Coronary artery (tissue), 2 donors: ENCODE results near the gene NTRK3.

Experiments used
- DNase-seq: peaks from one replicate; pipeline ENCODE4 v3.0.0-alpha.2; 2017; ENCODE audit warnings: low spot score
- H3K27ac ChIP-seq, 2 donors: fragments of 200-600 bp; sonication (generic); one replicate each; pipeline ENCODE4 v1.5.1; 2016 to 2019
- H3K4me3 ChIP-seq: fragments of 200-600 bp; sonication (generic); 2 replicates; pipeline ENCODE4 v1.5.1; 2016; ENCODE audit warnings: mild to moderate bottlenecking, moderate library complexity
- TF ChIP-seq, protein P1 (sequence below): fragments of 200-600 bp; sonication (generic); IDR thresholded peaks from one replicate; pipeline ENCODE4 v1.5.1; 2019; ENCODE audit warnings: antibody characterized with exemption

The NTRK3 gene

DNA sequence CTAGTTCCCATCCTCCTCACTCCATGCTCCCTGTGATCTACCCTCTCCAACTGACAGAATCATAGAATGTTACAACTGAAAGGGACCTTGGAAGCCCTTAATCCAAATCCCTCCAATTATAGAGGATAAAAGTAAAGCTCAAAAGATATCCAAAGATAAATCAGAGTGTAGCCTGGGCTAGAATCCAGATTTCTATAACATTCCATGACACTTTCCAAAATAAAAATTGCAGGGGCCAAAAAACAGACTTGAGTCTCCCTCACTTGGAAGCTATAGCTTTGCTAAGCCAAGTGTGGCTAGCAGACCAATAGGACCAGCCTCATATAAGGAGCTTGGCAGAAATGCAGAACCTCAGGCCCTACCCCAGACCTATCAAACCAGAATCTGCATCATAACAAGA is 148.1 kb downstream of the NTRK3 start:
- Histone ChIP-seq H3K27ac (no peak overlapping the region), H3K4me3 (no peak overlapping the region)
- DNase-seq = no peak
- TF ChIP-seq, protein P1, sequence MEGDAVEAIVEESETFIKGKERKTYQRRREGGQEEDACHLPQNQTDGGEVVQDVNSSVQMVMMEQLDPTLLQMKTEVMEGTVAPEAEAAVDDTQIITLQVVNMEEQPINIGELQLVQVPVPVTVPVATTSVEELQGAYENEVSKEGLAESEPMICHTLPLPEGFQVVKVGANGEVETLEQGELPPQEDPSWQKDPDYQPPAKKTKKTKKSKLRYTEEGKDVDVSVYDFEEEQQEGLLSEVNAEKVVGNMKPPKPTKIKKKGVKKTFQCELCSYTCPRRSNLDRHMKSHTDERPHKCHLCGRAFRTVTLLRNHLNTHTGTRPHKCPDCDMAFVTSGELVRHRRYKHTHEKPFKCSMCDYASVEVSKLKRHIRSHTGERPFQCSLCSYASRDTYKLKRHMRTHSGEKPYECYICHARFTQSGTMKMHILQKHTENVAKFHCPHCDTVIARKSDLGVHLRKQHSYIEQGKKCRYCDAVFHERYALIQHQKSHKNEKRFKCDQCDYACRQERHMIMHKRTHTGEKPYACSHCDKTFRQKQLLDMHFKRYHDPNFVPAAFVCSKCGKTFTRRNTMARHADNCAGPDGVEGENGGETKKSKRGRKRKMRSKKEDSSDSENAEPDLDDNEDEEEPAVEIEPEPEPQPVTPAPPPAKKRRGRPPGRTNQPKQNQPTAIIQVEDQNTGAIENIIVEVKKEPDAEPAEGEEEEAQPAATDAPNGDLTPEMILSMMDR = no peak

DNA sequence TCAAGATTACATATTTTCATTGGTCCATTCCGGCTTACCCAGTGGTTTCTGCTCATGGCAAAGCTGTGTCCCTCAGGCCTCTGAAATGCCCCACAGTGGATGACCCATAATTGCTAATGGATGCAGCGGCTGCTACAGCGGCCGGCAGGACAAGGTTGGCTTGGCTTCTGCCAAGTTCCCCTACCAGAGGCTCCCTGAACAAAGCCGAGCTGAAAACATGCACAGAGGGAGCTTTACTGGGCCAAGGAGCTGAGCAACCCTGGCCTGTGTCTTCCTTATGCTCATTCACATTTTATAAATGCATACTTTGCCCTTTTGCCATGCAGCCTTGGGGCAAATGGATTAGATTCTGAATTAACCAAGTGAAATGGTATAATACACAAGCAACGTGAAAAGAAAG is 150.5 kb downstream of the NTRK3 start:
- DNase-seq = no peak

DNA sequence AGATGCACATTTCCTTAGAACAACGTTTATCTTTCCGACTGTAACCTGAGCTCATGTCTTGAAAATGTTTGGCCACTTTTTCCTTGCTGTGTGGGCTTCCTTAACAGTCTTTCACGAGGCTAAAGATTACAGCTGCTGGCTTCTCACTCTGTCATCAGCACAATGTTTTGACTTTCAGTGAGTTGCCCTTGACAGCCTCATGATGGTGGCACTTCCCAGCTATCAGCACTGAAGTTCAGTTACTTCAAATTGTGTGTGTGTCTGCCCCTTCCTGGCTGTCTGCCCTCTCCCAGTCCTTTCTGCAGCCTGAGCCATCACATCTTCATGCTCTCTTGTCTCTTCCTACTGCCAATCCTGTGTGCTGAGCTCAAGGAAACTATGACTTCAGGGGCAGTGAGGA is 152.2 kb downstream of the NTRK3 start:
- no peak overlapping the region for H3K27ac ChIP-seq
- no peak for DNase-seq

More for the DNA sequence above, 150.5 kb downstream of the NTRK3 start:
- Histone ChIP-seq H3K27ac (no peak overlapping the region), H3K4me3 (no peak overlapping the region)
- TF ChIP-seq, protein P1 = no peak

DNA sequence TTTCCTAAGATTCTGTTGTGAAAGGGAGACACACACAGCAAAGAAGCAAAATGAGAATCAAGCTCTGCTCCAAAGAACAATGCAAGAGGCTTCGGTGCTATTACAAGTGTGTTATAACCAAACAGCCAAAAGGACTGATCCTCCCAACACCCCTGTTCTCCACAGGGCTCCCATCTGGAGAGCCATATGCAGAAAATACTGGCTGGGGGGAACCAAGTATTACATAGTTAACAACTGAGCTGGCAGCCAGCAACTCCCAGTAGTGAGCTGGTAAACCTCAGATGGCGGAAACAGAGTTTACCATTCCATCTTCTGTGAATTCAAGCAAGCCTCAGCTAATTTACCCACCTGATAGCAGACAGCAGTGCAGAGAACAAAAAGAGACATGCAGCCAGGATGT is 156.4 kb downstream of the NTRK3 start:
- no peak for DNase-seq
- H3K27ac ChIP-seq = no peak overlapping the region
- TF ChIP-seq, protein P1 = no peak
- H3K4me3 ChIP-seq = no peak overlapping the region

More for the DNA sequence above, 152.2 kb downstream of the NTRK3 start:
- TF ChIP-seq, protein P1 = no peak
- no peak overlapping the region for H3K4me3 ChIP-seq

DNA sequence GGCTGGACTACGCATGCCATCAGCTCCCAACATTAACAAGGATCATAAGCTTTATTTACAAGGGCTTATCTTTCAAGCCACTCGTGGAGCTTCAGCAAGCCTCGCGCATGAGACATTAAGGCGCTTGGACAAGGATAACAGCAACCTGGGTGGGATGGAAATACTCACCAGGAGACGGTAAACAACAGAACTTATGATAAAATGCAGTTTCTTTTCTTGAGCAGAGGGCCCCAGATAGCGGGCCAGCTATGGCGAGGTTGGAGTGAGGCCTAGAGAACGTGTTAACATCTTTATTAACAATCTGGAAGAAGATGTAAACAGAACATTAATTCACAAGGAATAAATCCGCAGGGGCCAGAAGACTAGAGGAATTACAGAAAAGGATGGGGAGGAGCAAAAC is 158.2 kb downstream of the NTRK3 start:
- TF ChIP-seq, protein P1 = no peak
- DNase-seq = no peak

DNA sequence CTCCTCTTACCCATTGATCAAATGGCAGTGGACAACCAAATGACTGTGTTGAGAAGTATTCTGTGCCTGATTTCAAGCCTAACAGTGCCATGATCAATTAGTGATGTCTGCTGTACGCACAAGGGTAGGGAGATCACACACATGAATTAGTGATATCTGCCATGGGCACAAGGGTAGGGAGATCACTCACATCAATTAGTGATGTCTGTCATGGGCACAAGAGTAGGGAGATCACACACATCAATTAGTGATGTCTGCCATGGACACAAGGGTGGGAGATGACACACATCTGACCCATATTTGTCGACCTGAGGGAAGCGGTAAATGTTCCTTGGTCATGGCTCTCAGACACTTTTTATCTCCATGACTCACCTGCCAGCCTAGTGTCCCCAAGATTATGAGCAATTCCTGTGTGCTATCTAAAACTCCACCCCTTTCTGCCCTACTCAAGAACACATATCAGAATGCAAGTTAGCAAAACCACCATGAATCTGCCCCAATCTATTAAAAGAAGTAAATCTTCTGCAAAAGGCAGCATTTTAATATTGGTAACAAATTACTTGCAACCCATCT is 165.0 kb downstream of the NTRK3 start:
- no peak for DNase-seq
- TF ChIP-seq, protein P1 = no peak
- H3K27ac ChIP-seq = no peak overlapping the region
- H3K4me3 ChIP-seq = no peak overlapping the region

More for the DNA sequence above, 158.2 kb downstream of the NTRK3 start:
- Histone ChIP-seq H3K4me3 (no peak overlapping the region), H3K27ac (no peak overlapping the region)

DNA sequence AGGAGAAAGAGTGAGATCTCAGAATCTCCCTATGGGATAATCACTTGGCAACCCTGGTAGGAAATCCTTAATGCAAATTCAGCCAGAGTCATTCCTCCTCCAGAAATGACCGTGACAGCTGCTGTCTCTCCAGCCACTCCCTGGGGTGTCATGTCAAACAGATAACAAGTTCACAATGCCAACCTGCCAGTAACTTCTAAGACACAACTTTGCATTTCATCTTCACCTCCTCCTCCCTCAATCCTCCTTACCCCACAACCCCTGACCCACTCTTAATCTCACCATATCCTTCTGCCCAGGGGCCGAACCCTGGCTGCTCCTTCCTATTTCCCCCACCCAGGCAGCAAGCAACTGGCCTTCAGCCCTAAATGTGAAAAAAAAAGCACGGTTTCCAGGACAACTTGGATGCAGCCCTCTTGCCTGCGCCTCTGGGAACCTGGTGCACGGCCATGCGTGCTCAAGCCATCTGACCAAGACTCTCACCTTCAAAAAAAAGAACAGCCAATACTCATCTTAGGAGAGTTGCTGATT is 166.0 kb downstream of the NTRK3 start:
- Histone ChIP-seq H3K4me3 (peak overlapping the region; percentile 15), H3K27ac (peak overlapping the region in 1 of 2 donors; percentile 24)
- TF ChIP-seq, protein P1 = no peak
- no peak for DNase-seq
